ENCODE measurements around the gene CYP20A1.
"Not testable (repeated sequence)": the region's sequence is repeated elsewhere in the genome, so short reads cannot be mapped to it uniquely, and the experiment has no call there.

DNA sequence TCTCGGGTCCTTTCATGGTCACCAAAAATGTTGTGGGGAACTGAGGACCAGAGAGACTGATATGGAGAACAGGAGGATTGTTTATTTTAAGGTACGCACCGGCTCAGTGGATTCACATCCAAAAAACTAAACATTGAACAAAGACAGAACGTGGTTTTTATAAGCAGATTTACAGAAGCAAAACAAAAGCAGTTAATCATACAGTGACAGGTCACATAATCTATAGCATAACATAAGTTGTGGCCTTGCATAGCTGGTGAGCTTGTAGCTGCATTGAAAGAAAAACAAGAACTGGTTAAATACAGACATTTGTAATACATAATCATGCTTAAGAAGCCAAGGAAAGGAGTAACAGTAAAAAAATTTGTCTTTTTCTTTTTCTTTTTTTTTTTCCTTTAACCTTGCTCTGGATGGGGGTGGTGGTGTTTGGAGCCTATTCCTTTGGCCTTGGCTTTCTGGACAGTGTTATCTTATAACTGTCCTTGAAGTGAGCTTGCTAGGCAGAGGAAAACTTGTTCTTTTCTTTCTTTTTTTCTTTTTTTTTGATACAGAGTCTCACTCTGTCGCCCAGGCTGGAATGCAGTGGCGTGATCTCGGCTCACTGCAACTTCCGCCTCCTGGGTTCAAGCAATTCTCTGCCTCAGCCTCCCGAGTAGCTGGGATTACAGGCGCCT is 14.7 kb downstream of the CYP20A1 start:
- not testable (repeated sequence) for TF ChIP-seq ZNF112 (tag by site-specific recombination; IDR thresholded peaks at IDR 0.05); TCF7L2 (IDR thresholded peaks at IDR 0.05; ENCODE audit: borderline replicate concordance, low read depth, low read length); BCL11A (tag by site-specific recombination; IDR thresholded peaks at IDR 0.05; ENCODE audit: low read depth); ZNF2 (tag by site-specific recombination; IDR thresholded peaks at IDR 0.05)
- TF ChIP-seq, protein P1, sequence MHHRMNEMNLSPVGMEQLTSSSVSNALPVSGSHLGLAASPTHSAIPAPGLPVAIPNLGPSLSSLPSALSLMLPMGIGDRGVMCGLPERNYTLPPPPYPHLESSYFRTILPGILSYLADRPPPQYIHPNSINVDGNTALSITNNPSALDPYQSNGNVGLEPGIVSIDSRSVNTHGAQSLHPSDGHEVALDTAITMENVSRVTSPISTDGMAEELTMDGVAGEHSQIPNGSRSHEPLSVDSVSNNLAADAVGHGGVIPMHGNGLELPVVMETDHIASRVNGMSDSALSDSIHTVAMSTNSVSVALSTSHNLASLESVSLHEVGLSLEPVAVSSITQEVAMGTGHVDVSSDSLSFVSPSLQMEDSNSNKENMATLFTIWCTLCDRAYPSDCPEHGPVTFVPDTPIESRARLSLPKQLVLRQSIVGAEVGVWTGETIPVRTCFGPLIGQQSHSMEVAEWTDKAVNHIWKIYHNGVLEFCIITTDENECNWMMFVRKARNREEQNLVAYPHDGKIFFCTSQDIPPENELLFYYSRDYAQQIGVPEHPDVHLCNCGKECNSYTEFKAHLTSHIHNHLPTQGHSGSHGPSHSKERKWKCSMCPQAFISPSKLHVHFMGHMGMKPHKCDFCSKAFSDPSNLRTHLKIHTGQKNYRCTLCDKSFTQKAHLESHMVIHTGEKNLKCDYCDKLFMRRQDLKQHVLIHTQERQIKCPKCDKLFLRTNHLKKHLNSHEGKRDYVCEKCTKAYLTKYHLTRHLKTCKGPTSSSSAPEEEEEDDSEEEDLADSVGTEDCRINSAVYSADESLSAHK (tag by site-specific recombination; IDR thresholded peaks at IDR 0.05) = not testable (repeated sequence)
- TF ChIP-seq, protein P2, sequence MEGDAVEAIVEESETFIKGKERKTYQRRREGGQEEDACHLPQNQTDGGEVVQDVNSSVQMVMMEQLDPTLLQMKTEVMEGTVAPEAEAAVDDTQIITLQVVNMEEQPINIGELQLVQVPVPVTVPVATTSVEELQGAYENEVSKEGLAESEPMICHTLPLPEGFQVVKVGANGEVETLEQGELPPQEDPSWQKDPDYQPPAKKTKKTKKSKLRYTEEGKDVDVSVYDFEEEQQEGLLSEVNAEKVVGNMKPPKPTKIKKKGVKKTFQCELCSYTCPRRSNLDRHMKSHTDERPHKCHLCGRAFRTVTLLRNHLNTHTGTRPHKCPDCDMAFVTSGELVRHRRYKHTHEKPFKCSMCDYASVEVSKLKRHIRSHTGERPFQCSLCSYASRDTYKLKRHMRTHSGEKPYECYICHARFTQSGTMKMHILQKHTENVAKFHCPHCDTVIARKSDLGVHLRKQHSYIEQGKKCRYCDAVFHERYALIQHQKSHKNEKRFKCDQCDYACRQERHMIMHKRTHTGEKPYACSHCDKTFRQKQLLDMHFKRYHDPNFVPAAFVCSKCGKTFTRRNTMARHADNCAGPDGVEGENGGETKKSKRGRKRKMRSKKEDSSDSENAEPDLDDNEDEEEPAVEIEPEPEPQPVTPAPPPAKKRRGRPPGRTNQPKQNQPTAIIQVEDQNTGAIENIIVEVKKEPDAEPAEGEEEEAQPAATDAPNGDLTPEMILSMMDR (tag by site-specific recombination; IDR thresholded peaks at IDR 0.05) = not testable (repeated sequence)
- TF ChIP-seq, protein P3, sequence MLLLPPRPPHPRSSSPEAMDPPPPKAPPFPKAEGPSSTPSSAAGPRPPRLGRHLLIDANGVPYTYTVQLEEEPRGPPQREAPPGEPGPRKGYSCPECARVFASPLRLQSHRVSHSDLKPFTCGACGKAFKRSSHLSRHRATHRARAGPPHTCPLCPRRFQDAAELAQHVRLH (tag by site-specific recombination; IDR thresholded peaks at IDR 0.05) = not testable (repeated sequence)
- TF ChIP-seq, protein P4, sequence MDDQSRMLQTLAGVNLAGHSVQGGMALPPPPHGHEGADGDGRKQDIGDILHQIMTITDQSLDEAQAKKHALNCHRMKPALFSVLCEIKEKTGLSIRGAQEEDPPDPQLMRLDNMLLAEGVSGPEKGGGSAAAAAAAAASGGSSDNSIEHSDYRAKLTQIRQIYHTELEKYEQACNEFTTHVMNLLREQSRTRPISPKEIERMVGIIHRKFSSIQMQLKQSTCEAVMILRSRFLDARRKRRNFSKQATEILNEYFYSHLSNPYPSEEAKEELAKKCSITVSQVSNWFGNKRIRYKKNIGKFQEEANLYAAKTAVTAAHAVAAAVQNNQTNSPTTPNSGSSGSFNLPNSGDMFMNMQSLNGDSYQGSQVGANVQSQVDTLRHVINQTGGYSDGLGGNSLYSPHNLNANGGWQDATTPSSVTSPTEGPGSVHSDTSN (CRISPR knock-in tag; IDR thresholded peaks at IDR 0.05) = not testable (repeated sequence)
- TF ChIP-seq, protein P5, sequence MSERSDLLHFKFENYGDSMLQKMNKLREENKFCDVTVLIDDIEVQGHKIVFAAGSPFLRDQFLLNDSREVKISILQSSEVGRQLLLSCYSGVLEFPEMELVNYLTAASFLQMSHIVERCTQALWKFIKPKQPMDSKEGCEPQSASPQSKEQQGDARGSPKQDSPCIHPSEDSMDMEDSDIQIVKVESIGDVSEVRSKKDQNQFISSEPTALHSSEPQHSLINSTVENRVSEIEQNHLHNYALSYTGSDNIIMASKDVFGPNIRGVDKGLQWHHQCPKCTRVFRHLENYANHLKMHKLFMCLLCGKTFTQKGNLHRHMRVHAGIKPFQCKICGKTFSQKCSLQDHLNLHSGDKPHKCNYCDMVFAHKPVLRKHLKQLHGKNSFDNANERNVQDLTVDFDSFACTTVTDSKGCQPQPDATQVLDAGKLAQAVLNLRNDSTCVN (tag by site-specific recombination; optimal IDR thresholded peaks at IDR 0.05) = not testable (repeated sequence)
- TF ChIP-seq, protein P6, sequence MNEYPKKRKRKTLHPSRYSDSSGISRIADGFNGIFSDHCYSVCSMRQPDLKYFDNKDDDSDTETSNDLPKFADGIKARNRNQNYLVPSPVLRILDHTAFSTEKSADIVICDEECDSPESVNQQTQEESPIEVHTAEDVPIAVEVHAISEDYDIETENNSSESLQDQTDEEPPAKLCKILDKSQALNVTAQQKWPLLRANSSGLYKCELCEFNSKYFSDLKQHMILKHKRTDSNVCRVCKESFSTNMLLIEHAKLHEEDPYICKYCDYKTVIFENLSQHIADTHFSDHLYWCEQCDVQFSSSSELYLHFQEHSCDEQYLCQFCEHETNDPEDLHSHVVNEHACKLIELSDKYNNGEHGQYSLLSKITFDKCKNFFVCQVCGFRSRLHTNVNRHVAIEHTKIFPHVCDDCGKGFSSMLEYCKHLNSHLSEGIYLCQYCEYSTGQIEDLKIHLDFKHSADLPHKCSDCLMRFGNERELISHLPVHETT (tag by site-specific recombination; IDR thresholded peaks at IDR 0.05) = not testable (repeated sequence)

Data from HEK293 (cell line).